HepG2 (cell line): ENCODE data around the gene STARD13.

Experiments
- CTCF ChIP-seq: sonication (generic); formaldehyde crosslinking; IDR thresholded peaks from 2 replicates; pipeline ENCODE4 v1.5.0; 2020; ENCODE audit warnings: mild to moderate bottlenecking, missing genetic modification reagents, moderate library complexity
- GABPA ChIP-seq, 2 experiments: IDR thresholded peaks; 2 replicates each; pipeline ENCODE4 v1.6.1; 2011 to 2016; ENCODE audit warnings: low read depth in 2 of 2, low read length in 1 of 2, missing biosample characterization in 1 of 2, missing genetic modification characterization in 1 of 2
- HCFC1 ChIP-seq: fragments of 150-350 bp; IDR thresholded peaks from 2 replicates; pipeline ENCODE4 v1.6.1; 2014; ENCODE audit warnings: low read depth, low read length
- HMGXB4 ChIP-seq, 2 experiments: sonication (generic) in 1 of 2; formaldehyde crosslinking in 1 of 2; IDR thresholded peaks; 2 replicates each; pipeline versions ENCODE4 v1.4.0 to v1.6.1; 2018 to 2020; ENCODE audit warnings: missing genetic modification reagents in 2 of 2, borderline replicate concordance in 1 of 2, low read depth in 1 of 2, mild to moderate bottlenecking in 1 of 2, missing biosample characterization in 1 of 2
- POLR2AphosphoS5 ChIP-seq: IDR thresholded peaks from 2 replicates; pipeline ENCODE4 v1.6.1; 2012; ENCODE audit warnings: low read depth, low read length
- ZHX2 ChIP-seq, 2 experiments: sonication (generic) in 1 of 2; formaldehyde crosslinking in 1 of 2; IDR thresholded peaks; 2 replicates each; pipeline versions ENCODE4 v1.6.1 to v1.9.0; 2014 to 2022; ENCODE audit warnings: antibody characterized with exemption in 1 of 2, borderline replicate concordance in 1 of 2, inconsistent platforms in 1 of 2, low read depth in 1 of 2, missing genetic modification reagents in 1 of 2
- ZNF891 ChIP-seq: sonication (generic); formaldehyde crosslinking; IDR thresholded peaks from 2 replicates; pipeline ENCODE4 v1.5.0; 2020; ENCODE audit warnings: mild to moderate bottlenecking, missing genetic modification reagents

- TF ChIP-seq HMGXB4 (CRISPR knock-in tag; IDR thresholded peaks at IDR 0.05; ENCODE audit: borderline replicate concordance in 1 of 2, low read depth in 1 of 2) (no peak), GABPA (IDR thresholded peaks at IDR 0.05; ENCODE audit: low read depth, low read length) (no peak), GABPA (CRISPR knock-in tag; IDR thresholded peaks at IDR 0.05; ENCODE audit: low read depth) (no peak), ZNF891 (CRISPR knock-in tag) (no peak), CTCF (CRISPR knock-in tag) (no peak), HCFC1 (no peak), ZHX2 (IDR thresholded peaks at IDR 0.05; ENCODE audit: low read depth) (no peak), ZHX2 (CRISPR knock-in tag; IDR thresholded peaks at IDR 0.05; ENCODE audit: borderline replicate concordance) (no peak), POLR2AphosphoS5 (no peak)
These were observed 79.7 kb downstream of the STARD13 start for GRCh38 chr13:33205804-33206221.
